T-helper 9 cell (primary cell): ENCODE results near the gene ETS2.

ENCODE experiments used
- DNase-seq: peaks from one replicate; pipeline ENCODE4 v3.0.0-alpha.2; 2020

The ETS2 gene

DNA sequence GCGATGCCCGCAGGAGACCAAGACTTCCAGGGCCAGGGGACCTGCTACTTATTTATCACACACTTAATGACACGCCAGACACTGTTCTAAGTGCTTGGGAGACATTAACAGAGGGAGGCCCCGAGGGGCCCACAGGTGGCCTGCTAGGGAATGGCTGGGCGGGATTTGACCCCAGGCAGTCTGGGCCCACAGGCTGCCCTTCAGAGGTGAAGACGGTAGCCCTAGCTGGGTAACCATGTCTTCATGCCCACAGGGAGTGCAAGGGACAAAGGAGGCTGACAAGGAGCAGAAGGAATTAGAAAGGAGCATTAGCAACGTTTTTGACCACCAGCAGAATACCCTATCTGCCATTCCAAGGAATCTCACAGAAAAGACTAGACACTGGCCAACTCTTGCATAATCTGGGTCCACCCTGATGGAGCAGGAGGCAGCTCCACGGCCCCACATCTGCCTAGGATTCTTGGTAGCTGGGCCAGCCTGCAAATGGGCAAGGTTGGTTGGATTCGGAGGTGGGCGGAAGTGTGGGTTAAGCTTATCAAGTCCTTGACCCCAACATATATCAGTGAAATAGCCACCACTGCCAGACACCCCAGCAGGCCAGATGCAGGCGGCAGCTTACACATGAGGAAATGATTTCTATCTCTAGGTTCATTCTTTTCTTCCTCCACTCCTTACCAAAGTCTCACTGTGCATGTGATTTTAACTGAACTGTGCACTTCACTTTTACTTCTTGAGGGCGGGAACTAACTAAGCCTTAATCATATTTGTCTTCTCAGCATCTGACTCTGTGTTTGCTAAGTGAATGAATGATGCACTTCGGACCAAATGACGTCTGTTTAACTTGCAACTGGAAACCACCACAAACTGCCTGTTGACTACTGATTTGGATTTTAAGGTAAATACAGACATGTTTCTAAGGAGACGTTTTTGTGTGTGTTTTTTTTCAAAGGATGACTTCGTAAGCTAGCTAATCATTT lies 3.4 kb upstream of the ETS2 start:
- no peak for DNase-seq

GRCh38 chr21:38803075-38803660 lies 2.6 kb upstream of the ETS2 start:
- DNase-seq: no peak

DNA sequence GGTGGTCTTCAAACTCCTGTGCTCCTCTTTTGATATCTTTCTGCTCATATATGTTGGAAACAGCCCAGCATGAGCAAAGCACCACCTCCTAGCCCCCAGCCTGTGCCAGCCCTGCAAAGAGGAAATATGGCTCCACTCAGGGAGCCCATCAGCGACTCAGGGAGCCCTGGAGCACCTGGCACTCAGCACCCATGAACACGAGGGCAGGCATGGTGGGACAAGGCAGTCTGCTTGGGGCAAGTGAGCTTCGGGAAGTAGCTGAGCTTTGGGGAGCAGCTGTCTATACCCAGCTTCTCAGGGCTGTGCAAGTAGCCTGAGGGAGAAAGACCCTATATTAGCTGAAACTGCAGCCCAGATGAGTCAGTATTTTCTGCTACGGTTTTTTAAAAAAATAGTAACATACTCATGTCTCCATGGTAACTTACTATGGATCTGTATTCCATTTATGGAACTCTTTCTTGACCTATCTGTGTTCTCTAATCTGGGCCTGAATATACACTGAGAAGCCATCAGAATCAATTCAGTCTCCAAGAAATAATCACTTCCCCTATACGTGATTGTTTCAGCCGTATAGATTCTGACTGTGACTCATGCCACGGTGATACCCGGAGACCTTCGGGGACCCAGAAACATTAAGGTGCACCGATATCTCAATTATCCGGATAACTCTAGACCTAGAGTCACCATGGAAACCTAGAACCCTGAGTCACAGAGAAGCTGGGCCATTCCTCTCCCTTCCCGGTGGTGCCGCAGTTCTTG lies 1.5 kb upstream of the ETS2 start:
- DNase-seq: no peak

DNA sequence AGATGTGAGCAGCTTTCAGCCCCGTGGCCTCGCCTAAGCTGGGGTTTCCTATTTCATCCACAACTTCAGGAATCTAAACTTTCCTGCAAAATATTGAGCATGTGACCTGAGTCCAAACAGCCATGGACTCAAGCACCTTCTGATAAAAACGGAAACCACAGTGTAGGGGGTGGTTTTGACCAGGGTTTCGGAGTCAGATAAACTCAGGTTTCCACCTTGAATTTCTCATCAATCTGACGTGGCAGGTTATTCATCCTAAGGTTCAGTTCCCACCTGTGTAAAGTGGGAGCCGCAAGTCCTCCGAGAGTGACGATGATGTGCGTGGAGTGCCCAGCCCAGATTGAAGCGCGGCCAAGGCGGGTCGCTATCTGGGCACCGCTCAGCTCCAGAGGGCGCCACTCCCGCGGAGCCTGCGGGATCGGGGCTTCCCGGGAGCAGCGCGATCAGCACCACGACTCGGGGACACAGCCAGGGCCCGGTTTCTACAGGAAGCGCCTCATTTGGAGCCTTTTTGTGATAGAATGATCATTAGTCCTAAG lies 871 bp upstream of the ETS2 start:
- DNase-seq: peak; percentile 11

GRCh38 chr21:38806153-38806941 lies 618 bp downstream of the ETS2 start:
- peak; percentile 18 for DNase-seq

DNA sequence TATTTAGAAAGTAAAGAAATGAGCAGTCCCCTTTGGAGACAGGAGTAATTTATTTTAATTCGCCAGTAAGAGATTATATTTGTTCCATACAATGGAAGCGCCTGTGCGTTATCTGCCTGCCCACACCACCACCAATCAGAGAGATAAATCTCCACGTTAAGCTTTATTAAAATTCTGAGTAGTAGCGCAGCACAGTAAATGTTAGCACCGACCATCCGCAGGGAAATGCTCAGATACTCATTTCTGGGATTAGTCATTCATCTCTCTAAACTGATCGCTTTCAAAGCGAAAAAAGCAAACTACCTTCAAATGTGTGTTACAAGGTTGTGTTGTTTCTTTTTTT lies 1.2 kb downstream of the ETS2 start:
- no peak for DNase-seq

DNA sequence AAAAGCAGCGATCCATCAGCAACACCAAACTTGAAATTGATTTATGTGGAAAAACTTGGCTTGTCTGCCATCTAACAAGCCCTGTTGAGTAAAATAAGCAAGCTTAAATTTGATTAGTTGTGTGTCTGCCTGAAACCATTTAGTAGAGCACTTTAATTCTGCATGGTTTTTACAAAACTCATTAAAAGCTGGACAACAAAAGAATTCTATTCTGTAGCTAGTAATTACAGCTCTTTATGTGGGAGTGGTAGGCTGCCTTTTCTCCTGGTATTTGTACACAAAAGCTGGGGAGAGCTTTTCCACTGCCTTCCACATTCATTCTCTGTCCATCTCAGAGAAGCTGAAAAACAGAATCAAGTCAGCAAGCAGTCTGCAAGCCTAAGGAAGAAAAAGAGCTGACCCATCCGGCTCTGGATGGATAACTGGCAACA lies 1.7 kb downstream of the ETS2 start:
- DNase-seq: no peak

- DNase-seq: no peak
Measured at GRCh38 chr21:38807986-38808385, 2.3 kb downstream of the ETS2 start.

DNA sequence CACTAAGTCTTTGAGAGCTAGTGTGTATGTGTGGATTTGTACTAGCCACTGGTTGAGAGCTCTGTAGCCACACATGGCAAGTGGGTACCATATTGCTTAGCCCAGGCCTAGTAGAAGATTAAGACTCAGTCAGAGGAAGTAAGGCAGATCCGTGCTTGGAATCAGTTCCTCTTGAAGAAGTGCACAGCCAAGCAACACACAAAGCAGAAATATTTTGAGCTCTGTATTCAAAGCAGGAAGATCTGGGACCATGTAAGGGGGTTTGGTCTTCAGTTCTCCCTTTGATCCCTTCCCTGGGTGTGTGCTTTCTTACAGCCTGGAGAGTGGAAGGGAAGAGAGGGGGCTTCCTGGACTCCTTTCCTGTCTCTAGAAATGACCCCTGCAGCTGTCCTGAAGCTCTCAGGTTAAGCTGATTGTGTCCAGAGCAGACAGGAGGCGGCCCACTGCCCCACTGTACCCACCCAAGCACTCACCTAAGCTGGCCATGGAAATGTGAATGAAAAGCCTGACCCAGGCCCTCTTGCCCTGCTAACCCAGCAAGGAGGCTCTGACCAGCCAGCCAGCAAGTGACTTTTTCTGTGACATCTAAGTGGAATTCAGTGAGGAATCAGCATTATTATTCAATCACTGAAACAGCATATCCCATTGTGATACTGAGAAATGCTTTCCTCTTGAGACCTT lies 3.6 kb downstream of the ETS2 start:
- DNase-seq: no peak

GRCh38 chr21:38810034-38810825 lies 4.5 kb downstream of the ETS2 start:
- DNase-seq: no peak

DNA sequence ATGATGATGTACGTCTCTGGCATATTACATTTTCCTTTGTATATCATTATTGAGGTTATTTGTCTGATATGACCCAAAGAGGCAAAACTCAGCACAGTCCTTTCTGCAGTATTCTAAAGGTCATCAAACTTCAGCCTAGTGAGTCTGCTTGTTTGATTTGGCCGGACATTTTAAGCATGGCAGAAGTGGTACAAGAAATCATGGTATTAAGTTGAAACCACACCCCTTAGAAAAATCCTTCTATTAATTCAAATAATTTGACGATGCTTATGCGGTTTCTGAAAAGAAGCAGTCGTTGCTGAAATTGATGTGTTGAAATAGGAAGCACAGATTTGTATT lies 5.1 kb downstream of the ETS2 start:
- DNase-seq: no peak

DNA sequence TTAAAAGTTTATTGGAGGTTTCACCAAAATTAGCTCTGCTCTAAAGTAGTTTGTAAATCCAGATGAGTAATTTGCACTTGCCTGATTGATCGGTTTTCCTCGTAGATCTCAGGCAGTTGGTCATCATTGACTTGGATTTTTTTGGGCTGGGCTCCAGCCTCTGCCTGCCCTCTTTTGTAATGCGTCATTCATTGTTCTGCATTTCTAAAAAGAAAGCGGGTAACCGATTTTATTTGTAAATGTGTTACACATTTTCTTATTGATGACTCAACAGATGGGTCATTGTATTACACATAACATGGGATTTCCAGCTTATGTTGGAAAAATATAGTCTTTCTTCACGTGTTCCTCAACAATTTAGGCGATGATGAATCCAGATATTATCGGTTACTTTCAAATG lies 5.5 kb downstream of the ETS2 start:
- DNase-seq: no peak

- no peak for DNase-seq
Measured at GRCh38 chr21:38813143-38813542, 7.4 kb downstream of the ETS2 start.

- DNase-seq: no peak
Measured at GRCh38 chr21:38813547-38813946, 7.8 kb downstream of the ETS2 start.

GRCh38 chr21:38814126-38815059 lies 8.7 kb downstream of the ETS2 start:
- no peak for DNase-seq

DNA sequence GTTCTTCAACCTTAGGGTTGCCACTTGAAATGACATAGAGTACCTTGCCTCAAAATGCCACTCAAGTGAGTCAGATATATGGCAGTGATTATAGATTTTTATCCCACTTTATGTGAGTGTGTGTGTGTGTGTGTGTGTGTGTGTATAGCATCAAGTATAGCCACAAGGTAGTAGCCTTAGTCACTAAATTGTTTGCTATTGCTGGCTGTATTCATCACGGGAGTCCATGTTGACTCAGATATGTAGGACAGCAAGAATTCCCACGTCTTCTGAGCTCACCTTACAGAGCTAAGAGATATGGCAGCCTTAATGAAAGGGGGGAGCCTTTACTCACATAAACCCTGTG lies 9.3 kb downstream of the ETS2 start:
- no peak for DNase-seq

DNA sequence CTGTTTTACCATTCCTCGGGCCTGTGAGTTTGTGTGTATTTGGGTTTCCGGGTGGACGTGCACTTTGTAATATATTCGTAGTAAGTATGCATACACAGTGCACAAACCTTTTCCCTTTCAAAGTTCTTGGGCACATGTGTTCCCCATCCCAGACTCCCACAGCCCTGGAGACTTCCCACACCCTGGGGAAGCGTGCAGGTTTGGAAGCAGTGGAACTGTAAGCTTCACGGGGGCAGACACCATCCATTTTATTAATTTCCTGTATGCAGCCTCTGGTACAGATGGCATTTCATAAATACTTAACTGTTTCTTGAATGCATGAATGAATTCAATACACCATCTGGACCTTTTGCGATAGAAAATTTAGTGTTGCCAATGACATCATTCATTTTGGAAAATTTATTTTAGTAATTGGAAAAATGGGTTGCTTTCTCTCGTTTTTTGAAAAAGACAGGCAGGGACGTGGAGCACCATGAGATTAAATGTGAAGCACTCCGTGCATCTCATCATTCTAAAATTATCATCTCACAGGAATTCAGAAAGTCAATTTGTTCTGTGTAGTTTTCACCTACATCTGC lies 10.8 kb downstream of the ETS2 start:
- no peak for DNase-seq

GRCh38 chr21:38817371-38818324 lies 11.9 kb downstream of the ETS2 start:
- DNase-seq: no peak

GRCh38 chr21:38818325-38818723 lies 12.6 kb downstream of the ETS2 start:
- no peak for DNase-seq
